Measurements from ENCODE around the gene HEXB. TPM values are rescaled to one million over a fixed set of nuclear protein-coding genes. Genes with fewer than 3 reads are reported as not detected.
"Not testable (repeated sequence)": the region's sequence is repeated elsewhere in the genome, so short reads cannot be mapped to it uniquely, and the experiment has no call there.

The HEXB gene
- total and polyA plus RNA-seq, 4 donors: 88.9 to 170 (median 153) TPM

DNA sequence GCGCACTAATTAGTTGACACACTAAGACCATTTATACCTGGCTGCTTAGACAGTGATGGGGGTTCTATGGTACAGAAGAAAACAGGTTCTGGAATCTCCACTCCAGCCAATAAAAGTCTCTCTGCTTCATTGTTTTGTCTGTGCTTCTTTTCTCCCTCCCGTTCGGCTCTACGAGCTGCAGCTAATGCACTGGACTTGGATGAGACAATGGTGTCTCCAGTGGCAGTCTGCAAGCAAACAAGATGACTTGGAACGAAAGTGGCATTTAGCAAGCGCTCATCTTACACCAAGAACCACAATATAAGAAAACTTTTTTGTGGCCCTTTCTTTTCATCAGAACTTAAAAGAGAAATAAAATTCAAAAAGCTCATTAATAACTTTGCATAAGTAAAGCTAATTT is 51.7 kb downstream of the HEXB start:
- Histone ChIP-seq H3K4me3 (no peak overlapping the region), H3K9me3 (ENCODE audit: control insufficient read depth in 4 of 4, insufficient read depth in 3 of 4, low read length in 3 of 4) (no peaks in the 10 kb centered on the region), H3K9ac (ENCODE audit: insufficient read depth in 1 of 2, low read length in 2 of 2) (no peak overlapping the region), H3K27ac (ENCODE audit: low read depth in 1 of 2, low read length in 1 of 2) (no peak overlapping the region), H3K4me1 (ENCODE audit: control insufficient read depth in 5 of 5, insufficient read depth in 5 of 5, low read length in 5 of 5) (no peaks in the 10 kb centered on the region), H3K36me3 (ENCODE audit: control insufficient read depth in 4 of 4, insufficient read depth in 4 of 4, low read length in 4 of 4) (peaks cover 8 to 31% (median 24%) of the 10 kb centered on the region in 4 donors), H3K27me3 (ENCODE audit: control insufficient read depth in 3 of 3, insufficient read depth in 3 of 3, low read length in 2 of 3) (no peaks in the 10 kb centered on the region)
- 93 to 98% methylated on average over 6 of the region's 6 CpGs for WGBS, 2 donors
- ATAC-seq (ENCODE audit: insufficient read depth, low FRiP score) (no peak), DNase-seq (no peak)
- TF ChIP-seq, protein P1, sequence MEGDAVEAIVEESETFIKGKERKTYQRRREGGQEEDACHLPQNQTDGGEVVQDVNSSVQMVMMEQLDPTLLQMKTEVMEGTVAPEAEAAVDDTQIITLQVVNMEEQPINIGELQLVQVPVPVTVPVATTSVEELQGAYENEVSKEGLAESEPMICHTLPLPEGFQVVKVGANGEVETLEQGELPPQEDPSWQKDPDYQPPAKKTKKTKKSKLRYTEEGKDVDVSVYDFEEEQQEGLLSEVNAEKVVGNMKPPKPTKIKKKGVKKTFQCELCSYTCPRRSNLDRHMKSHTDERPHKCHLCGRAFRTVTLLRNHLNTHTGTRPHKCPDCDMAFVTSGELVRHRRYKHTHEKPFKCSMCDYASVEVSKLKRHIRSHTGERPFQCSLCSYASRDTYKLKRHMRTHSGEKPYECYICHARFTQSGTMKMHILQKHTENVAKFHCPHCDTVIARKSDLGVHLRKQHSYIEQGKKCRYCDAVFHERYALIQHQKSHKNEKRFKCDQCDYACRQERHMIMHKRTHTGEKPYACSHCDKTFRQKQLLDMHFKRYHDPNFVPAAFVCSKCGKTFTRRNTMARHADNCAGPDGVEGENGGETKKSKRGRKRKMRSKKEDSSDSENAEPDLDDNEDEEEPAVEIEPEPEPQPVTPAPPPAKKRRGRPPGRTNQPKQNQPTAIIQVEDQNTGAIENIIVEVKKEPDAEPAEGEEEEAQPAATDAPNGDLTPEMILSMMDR (IDR thresholded peaks at IDR 0.05; ENCODE audit: control extremely low read depth, extremely low read depth): no peak

DNA sequence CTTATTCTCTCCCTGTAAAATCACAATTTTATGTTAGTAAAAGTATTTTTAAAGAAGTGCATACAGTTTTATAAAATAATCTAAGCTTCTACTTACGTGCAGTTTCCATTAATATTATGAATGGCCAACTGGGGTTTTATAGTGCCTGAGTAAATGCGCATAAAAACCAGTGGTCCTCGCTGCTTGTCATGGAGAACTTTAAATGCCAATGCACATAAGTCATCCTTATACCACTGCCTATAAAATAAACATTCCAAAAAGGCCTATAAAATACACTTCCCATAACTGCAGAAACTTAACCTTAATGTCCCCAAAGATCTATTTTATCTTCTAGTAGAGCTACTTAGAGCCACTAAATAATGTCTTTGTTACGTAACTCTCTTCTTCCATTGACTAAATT is 53.4 kb downstream of the HEXB start:
- Histone ChIP-seq H3K36me3 (ENCODE audit: control insufficient read depth in 4 of 4, insufficient read depth in 4 of 4, low read length in 4 of 4) (peaks cover 7 to 30% (median 26%) of the 10 kb centered on the region in 4 donors), H3K27ac (ENCODE audit: low read depth in 1 of 2, low read length in 1 of 2) (no peak overlapping the region), H3K27me3 (ENCODE audit: control insufficient read depth in 3 of 3, insufficient read depth in 3 of 3, low read length in 2 of 3) (no peaks in the 10 kb centered on the region), H3K4me1 (ENCODE audit: control insufficient read depth in 5 of 5, insufficient read depth in 5 of 5, low read length in 5 of 5) (no peaks in the 10 kb centered on the region), H3K9me3 (ENCODE audit: control insufficient read depth in 4 of 4, insufficient read depth in 3 of 4, low read length in 3 of 4) (no peaks in the 10 kb centered on the region), H3K9ac (ENCODE audit: insufficient read depth in 1 of 2, low read length in 2 of 2) (no peak overlapping the region), H3K4me3 (no peak overlapping the region)
- TF ChIP-seq, protein P1 (IDR thresholded peaks at IDR 0.05; ENCODE audit: control extremely low read depth, extremely low read depth): no peak
- ATAC-seq (ENCODE audit: insufficient read depth, low FRiP score) (no peak), DNase-seq (no peak)
- 98% methylated on average over 4 of the region's 4 CpGs for WGBS, 2 donors

DNA sequence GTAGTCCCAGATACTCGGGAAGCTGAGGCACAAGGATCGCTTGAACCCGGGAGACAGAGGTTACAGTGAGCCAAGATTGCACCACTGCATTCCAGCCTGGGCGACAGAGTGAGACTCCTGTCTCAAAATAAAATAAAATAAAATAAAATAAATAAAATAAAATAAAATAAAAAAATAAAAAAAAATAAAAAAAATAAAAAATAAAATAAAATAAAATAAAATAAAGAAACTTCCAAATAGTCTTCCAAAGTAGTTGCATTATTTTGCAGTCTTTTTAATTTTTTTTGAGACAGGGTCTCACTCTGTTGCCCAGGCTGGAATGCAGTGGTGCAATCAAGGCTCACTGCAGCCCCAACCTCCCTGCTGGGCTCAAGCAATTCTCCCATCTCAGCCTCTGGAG is 63.7 kb downstream of the HEXB start:
- not testable (repeated sequence) for H3K4me1 ChIP-seq (ENCODE audit: control insufficient read depth in 5 of 5, insufficient read depth in 5 of 5, low read length in 5 of 5); ATAC-seq (ENCODE audit: insufficient read depth, low FRiP score); DNase-seq; H3K4me3 ChIP-seq; H3K27ac ChIP-seq (ENCODE audit: low read depth in 1 of 2, low read length in 1 of 2); H3K9ac ChIP-seq (ENCODE audit: insufficient read depth in 1 of 2, low read length in 2 of 2); H3K27me3 ChIP-seq (ENCODE audit: control insufficient read depth in 3 of 3, insufficient read depth in 3 of 3, low read length in 2 of 3); H3K9me3 ChIP-seq (ENCODE audit: control insufficient read depth in 4 of 4, insufficient read depth in 3 of 4, low read length in 3 of 4)
- H3K36me3 ChIP-seq (ENCODE audit: control insufficient read depth in 4 of 4, insufficient read depth in 4 of 4, low read length in 4 of 4): peaks cover 5 to 40% (median 21%) of the 10 kb centered on the region in 4 donors
- 98 to 100% methylated on average over 4 of the region's 4 CpGs for WGBS, 2 donors

DNA sequence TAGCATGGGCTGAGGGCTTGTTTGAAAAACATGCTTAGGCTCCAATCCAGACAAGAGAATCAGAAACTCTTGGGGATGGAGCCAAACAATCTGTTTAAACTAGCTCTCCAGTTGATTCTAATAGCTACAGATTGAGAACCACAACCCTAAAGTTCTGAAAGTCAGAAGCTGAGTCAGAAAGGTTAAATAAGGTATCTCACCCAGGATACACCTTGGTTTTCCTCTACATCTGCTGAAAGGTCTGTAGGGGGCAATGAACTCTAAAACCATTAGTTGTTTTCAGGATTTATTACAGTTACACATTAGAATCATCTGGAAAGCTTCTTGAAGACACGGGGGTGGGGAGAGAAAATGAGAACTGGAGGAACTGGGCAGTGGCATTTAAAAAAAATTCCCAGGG is 76.2 kb downstream of the HEXB start:
- Histone ChIP-seq H3K36me3 (ENCODE audit: control insufficient read depth in 4 of 4, insufficient read depth in 4 of 4, low read length in 4 of 4) (peaks cover 7 to 19% (median 11%) of the 10 kb centered on the region in 4 donors), H3K9me3 (ENCODE audit: control insufficient read depth in 4 of 4, insufficient read depth in 3 of 4, low read length in 3 of 4) (peaks cover 0 to 5% (median 2%) of the 10 kb centered on the region in 4 donors), H3K27me3 (ENCODE audit: control insufficient read depth in 3 of 3, insufficient read depth in 3 of 3, low read length in 2 of 3) (no peaks in the 10 kb centered on the region), H3K4me1 (ENCODE audit: control insufficient read depth in 5 of 5, insufficient read depth in 5 of 5, low read length in 5 of 5) (peaks cover 0 to 11% (median 2%) of the 10 kb centered on the region in 5 donors), H3K9ac (ENCODE audit: insufficient read depth in 1 of 2, low read length in 2 of 2) (no peak overlapping the region), H3K4me3 (no peak overlapping the region), H3K27ac (ENCODE audit: low read depth in 1 of 2, low read length in 1 of 2) (no peak overlapping the region)
- ATAC-seq (ENCODE audit: insufficient read depth, low FRiP score) (no peak), DNase-seq (no peak)
- TF ChIP-seq, protein P1 (IDR thresholded peaks at IDR 0.05; ENCODE audit: control extremely low read depth, extremely low read depth): no peak
- 90 to 96% methylated on average over 1 of the region's 1 CpG for WGBS, 2 donors

Measured in lung (tissue), 12 donors.